Measurements from ENCODE around the gene FBXW7.

DNA sequence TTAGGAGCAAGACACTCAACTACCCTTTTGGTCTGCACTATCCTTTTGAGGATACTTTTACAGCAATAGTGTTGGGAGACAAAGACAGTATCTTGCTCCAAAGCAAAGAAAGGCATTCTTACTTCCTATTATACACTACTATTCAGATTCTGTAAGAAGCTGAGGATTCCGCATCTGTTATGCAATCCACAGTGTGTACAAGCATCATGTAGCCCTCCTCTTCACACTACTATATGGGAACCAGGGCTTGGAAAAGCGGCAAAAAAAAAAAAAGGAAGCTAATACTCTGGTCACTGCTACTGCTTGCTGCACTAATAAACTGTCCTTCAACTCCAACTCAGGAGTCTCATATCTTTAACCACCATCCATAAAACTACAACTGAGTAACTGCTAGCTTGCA lies 59.1 kb downstream of the FBXW7 start:
- TF ChIP-seq, protein P1, sequence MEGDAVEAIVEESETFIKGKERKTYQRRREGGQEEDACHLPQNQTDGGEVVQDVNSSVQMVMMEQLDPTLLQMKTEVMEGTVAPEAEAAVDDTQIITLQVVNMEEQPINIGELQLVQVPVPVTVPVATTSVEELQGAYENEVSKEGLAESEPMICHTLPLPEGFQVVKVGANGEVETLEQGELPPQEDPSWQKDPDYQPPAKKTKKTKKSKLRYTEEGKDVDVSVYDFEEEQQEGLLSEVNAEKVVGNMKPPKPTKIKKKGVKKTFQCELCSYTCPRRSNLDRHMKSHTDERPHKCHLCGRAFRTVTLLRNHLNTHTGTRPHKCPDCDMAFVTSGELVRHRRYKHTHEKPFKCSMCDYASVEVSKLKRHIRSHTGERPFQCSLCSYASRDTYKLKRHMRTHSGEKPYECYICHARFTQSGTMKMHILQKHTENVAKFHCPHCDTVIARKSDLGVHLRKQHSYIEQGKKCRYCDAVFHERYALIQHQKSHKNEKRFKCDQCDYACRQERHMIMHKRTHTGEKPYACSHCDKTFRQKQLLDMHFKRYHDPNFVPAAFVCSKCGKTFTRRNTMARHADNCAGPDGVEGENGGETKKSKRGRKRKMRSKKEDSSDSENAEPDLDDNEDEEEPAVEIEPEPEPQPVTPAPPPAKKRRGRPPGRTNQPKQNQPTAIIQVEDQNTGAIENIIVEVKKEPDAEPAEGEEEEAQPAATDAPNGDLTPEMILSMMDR (IDR thresholded peaks at IDR 0.05), result no peak
- TF ChIP-seq MAZ (IDR thresholded peaks at IDR 0.05; ENCODE audit: borderline replicate concordance, low read depth, low read length) (no peak), ZNF302 (CRISPR knock-in tag; IDR thresholded peaks at IDR 0.05) (no peak), MYC (IDR thresholded peaks at IDR 0.05; ENCODE audit: borderline replicate concordance, low read length) (no peak), BHLHE40 (IDR thresholded peaks at IDR 0.05; ENCODE audit: low read depth, low read length) (no peak), POLR2A (IDR thresholded peaks at IDR 0.05; ENCODE audit: low read length) (no peak), PHF8 (IDR thresholded peaks at IDR 0.05; ENCODE audit: borderline replicate concordance, low read depth) (no peak), TP53 (CRISPR knock-in tag; IDR thresholded peaks at IDR 0.05) (no peak), ESRRA (IDR thresholded peaks at IDR 0.05; ENCODE audit: borderline replicate concordance, low read length) (no peak), SMC3 (IDR thresholded peaks at IDR 0.05) (no peak)
- TF ChIP-seq, protein P2, sequence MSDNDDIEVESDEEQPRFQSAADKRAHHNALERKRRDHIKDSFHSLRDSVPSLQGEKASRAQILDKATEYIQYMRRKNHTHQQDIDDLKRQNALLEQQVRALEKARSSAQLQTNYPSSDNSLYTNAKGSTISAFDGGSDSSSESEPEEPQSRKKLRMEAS (IDR thresholded peaks at IDR 0.05), result no peak

Data from A549 (cell line).